Spinal cord (tissue), 10 donors: ENCODE measurements around the gene OR2T12. TPM values are rescaled to one million over a fixed set of nuclear protein-coding genes. Genes with fewer than 3 reads are reported as not detected.
"Not testable (repeated sequence)": the region's sequence is repeated elsewhere in the genome, so short reads cannot be mapped to it uniquely, and the experiment has no call there.

ENCODE experiments used
- DNase-seq, 6 donors: peaks; one replicate each; pipeline versions ENCODE4 v3.0.0 to v3.0.0-alpha.2; 2013 to 2015; ENCODE audit warnings: low spot score in 6 of 6, low read depth in 4 of 6
- H3K27ac ChIP-seq: one replicate; pipeline ENCODE4 v1.5.1; 2013; ENCODE audit warnings: low read depth, low read length, control low read depth
- H3K27me3 ChIP-seq: one replicate; pipeline ENCODE4 v1.6.1; 2013; ENCODE audit warnings: low read length; ENCODE audit not compliant: control insufficient read depth, insufficient read depth
- H3K36me3 ChIP-seq: one replicate; pipeline ENCODE4 v1.6.1; 2013; ENCODE audit warnings: low read length; ENCODE audit not compliant: control insufficient read depth, insufficient read depth
- H3K4me1 ChIP-seq: one replicate; pipeline ENCODE4 v1.6.1; 2013; ENCODE audit warnings: low read length; ENCODE audit not compliant: control insufficient read depth, insufficient read depth
- H3K4me3 ChIP-seq: one replicate; pipeline ENCODE4 v1.5.1; 2013; ENCODE audit warnings: low read depth, low read length, control low read depth
- H3K9me3 ChIP-seq: one replicate; pipeline ENCODE4 v1.6.1; 2013; ENCODE audit warnings: low read length; ENCODE audit not compliant: control insufficient read depth, insufficient read depth
- WGBS: methylation state at CpG from one replicate; pipeline ENCODE4 v1.1.5; 2013; ENCODE audit warnings: missing lambda C conversion rate; ENCODE audit not compliant: insufficient coverage; 5-methylcytosine and 5-hydroxymethylcytosine counted together
- polyA plus RNA-seq, 2 donors: library from polyadenylated mRNA; unstranded; fragments of 120-200 nt; gene quantifications; one replicate each; pipeline ENCODE4 v1.2.1, GENCODE V29; 2013; ENCODE audit not compliant: insufficient read length in 2 of 2
- total RNA-seq, 2 donors: library from RNA; depleted of rRNA in 1 of 2; stranded (reverse); fragments of 120-200 nt in 1 of 2; fragments of >200 nt in 1 of 2; gene quantifications; one replicate each; pipeline versions ENCODE4 v1.2.3 to v1.2.4, GENCODE V29; 2013 to 2014
- donor health status: healthy.

OR2T12 gene
- total and polyA plus RNA-seq, 4 donors = 0.05 TPM; not detected in 3

DNA sequence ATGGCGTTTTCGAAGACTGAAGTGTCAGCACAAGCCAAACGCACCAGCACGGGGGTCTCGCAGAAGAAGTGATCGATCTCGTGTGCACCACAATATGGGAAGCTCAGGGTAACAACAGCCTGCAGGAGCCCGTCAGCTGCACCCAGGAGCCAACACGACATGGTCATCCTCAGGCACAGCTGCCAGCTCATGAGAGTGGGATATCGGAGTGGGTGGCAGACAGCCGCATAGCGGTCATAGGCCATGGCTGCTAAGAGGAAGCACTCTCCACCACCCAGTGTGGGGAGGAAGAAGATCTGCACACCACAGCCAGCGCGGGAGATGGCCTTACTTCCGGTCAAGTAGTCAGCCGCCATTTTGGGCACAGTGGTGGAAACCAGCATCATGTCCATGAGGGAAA, 30.0 kb downstream of the OR2T12 start:
- not testable (repeated sequence) for H3K36me3 ChIP-seq, H3K27me3 ChIP-seq, H3K27ac ChIP-seq, H3K9me3 ChIP-seq, H3K4me1 ChIP-seq, H3K4me3 ChIP-seq, DNase-seq
- no CpG with 5 or more reads among the region's 16 CpGs for WGBS

DNA sequence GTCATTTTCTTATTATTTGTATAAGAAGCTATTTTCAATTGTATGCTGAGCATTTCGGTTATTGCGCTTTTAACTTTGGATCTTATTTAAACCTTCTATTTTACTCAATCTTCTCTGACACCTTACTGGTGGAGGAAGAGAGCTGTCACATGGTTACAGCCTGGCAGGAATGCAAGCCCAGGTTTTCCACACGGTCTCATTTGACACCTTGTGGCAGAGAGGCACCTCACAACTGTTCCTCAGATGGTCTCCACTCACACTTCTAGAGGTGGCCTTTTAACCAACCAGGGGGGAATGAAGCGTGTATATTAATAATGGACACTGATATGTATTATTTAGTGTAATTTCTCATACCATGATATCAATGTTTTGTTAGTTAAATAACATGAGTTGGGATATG, 35.0 kb downstream of the OR2T12 start:
- no peaks in the 10 kb centered on the region for H3K9me3 ChIP-seq
- H3K27me3 ChIP-seq = no peaks in the 10 kb centered on the region
- H3K4me3 ChIP-seq = no peak overlapping the region
- H3K36me3 ChIP-seq = no peaks in the 10 kb centered on the region
- no peaks in the 10 kb centered on the region for H3K4me1 ChIP-seq
- DNase-seq = no peak
- H3K27ac ChIP-seq = no peak overlapping the region
- WGBS = no CpG with 5 or more reads among the region's 4 CpGs

DNA sequence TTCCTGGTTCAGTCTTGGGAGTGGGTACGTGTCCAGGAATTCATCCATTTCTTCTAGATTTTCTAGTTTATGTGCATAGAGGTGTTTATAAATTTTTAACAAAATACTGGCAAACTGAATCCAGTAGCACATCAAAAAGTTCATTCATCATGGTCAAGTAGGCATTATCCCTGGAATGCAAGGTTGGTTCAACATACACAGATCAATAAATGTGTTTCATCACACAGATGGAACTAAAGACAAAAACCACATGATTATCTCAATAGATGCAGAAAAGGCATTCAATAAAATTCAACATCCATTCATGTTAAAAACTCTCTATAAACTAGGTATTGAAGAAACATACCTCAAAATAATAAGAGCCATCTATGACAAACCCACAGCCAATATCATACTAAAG, 43.9 kb downstream of the OR2T12 start:
- DNase-seq, H3K27me3 ChIP-seq, H3K4me1 ChIP-seq, H3K4me3 ChIP-seq, H3K36me3 ChIP-seq, H3K9me3 ChIP-seq, H3K27ac ChIP-seq: not testable (repeated sequence)
- WGBS = no CpG with 5 or more reads among the region's 1 CpG

DNA sequence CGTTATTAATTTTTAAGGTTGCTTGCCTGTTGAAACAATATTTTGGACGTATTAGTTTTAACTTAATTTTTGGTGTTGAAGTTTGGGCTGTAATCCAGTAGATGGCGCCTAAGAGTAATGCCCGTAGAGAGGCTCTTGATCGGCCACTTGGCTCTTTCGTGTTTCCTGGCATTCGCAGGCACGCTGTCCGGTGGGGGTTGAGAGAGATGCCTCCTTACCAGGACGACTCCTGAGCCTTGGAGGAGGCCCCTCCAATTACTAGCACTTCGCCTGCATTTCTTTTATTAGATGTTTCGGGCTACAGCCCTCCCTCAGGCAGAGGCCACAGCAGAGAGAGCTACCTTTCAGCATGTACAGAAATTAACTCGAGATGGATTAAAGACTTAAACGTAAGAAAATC, 60.0 kb downstream of the OR2T12 start:
- Histone ChIP-seq H3K27me3 (no peaks in the 10 kb centered on the region), H3K36me3 (no peaks in the 10 kb centered on the region), H3K4me3 (no peak overlapping the region), H3K27ac (no peak overlapping the region), H3K4me1 (no peaks in the 10 kb centered on the region), H3K9me3 (no peaks in the 10 kb centered on the region)
- WGBS = 4% methylated on average over 8 of the region's 14 CpGs
- peak in 2 of 6 donors; percentile 9 to 10 for DNase-seq

Other genes starting within 250 kb of the OR2T12 start
- gene OR2L13, start 208.2 kb downstream of the OR2T12 start, total RNA-seq = 1 to 10 TPM in 1 of 2 donors, under 1 TPM in 1; 0.94 to 2.6 TPM
- 1 to 10 TPM; 5.8 to 6.4 TPM for gene OR2L13, start 208.2 kb downstream of the OR2T12 start, polyA plus RNA-seq
- not detected for gene OR2M5, start 158.3 kb downstream of the OR2T12 start, total RNA-seq
- not detected for gene OR2M5, start 158.3 kb downstream of the OR2T12 start, polyA plus RNA-seq
- gene OR2M2, start 128.6 kb downstream of the OR2T12 start, total RNA-seq = under 1 TPM; 0.17 to 0.40 TPM
- not detected for gene OR2M2, start 128.6 kb downstream of the OR2T12 start, polyA plus RNA-seq
- gene OR2M3, start 106.2 kb downstream of the OR2T12 start, total RNA-seq = under 1 TPM; 0.06 to 0.40 TPM
- gene OR2M3, start 106.2 kb downstream of the OR2T12 start, polyA plus RNA-seq = under 1 TPM; 0.05 to 0.08 TPM
- under 1 TPM; 0.11 to 0.40 TPM for gene OR2M4, start 72.0 kb downstream of the OR2T12 start, total RNA-seq
- under 1 TPM; 0.17 to 0.39 TPM for gene OR2M4, start 72.0 kb downstream of the OR2T12 start, polyA plus RNA-seq
- under 1 TPM in 1 of 2 donors, not detected in 1; 0.11 TPM for gene OR2T33, start 25.4 kb downstream of the OR2T12 start, total RNA-seq
- gene OR2T33, start 25.4 kb downstream of the OR2T12 start, polyA plus RNA-seq = under 1 TPM; 0.24 to 0.41 TPM
- not detected for gene OR2M7, start 21.1 kb upstream of the OR2T12 start, total RNA-seq
- not detected for gene OR2M7, start 21.1 kb upstream of the OR2T12 start, polyA plus RNA-seq
- gene OR14C36, start 45.4 kb upstream of the OR2T12 start, total RNA-seq = not detected
- not detected for gene OR14C36, start 45.4 kb upstream of the OR2T12 start, polyA plus RNA-seq
- not detected for gene OR2T4, start 58.2 kb upstream of the OR2T12 start, total RNA-seq
- not detected for gene OR2T4, start 58.2 kb upstream of the OR2T12 start, polyA plus RNA-seq
- gene OR2T6, start 72.3 kb upstream of the OR2T12 start, total RNA-seq = under 1 TPM in 1 of 2 donors, not detected in 1; 0.20 TPM
- gene OR2T6, start 72.3 kb upstream of the OR2T12 start, polyA plus RNA-seq = under 1 TPM; 0.10 to 0.12 TPM
- not detected for gene OR2T1, start 99.6 kb upstream of the OR2T12 start, total RNA-seq
- not detected for gene OR2T1, start 99.6 kb upstream of the OR2T12 start, polyA plus RNA-seq
- not detected for gene OR2T2, start 142.2 kb upstream of the OR2T12 start, total RNA-seq
- not detected for gene OR2T2, start 142.2 kb upstream of the OR2T12 start, polyA plus RNA-seq
- gene OR2T3, start 169.9 kb upstream of the OR2T12 start, total RNA-seq = not detected
- not detected for gene OR2T3, start 169.9 kb upstream of the OR2T12 start, polyA plus RNA-seq
- gene OR2T5, start 185.2 kb upstream of the OR2T12 start, total RNA-seq = not detected
- not detected for gene OR2T5, start 185.2 kb upstream of the OR2T12 start, polyA plus RNA-seq
- gene OR2G6, start 204.6 kb upstream of the OR2T12 start, total RNA-seq = not detected
- gene OR2G6, start 204.6 kb upstream of the OR2T12 start, polyA plus RNA-seq = under 1 TPM in 1 of 2 donors, not detected in 1; 0.06 TPM